Iris pigment epithelial cell (primary cell): Measurements from ENCODE around the gene DHRS7C.
A peak's percentile ranks its signal among the peaks of the same experiment; 100 is the strongest.

Source experiments
- DNase-seq: peaks from one replicate; pipeline ENCODE4 v3.0.0-alpha.2; 2011; ENCODE audit warnings: low read depth

The DHRS7C gene, protein sequence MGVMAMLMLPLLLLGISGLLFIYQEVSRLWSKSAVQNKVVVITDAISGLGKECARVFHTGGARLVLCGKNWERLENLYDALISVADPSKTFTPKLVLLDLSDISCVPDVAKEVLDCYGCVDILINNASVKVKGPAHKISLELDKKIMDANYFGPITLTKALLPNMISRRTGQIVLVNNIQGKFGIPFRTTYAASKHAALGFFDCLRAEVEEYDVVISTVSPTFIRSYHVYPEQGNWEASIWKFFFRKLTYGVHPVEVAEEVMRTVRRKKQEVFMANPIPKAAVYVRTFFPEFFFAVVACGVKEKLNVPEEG

DNA sequence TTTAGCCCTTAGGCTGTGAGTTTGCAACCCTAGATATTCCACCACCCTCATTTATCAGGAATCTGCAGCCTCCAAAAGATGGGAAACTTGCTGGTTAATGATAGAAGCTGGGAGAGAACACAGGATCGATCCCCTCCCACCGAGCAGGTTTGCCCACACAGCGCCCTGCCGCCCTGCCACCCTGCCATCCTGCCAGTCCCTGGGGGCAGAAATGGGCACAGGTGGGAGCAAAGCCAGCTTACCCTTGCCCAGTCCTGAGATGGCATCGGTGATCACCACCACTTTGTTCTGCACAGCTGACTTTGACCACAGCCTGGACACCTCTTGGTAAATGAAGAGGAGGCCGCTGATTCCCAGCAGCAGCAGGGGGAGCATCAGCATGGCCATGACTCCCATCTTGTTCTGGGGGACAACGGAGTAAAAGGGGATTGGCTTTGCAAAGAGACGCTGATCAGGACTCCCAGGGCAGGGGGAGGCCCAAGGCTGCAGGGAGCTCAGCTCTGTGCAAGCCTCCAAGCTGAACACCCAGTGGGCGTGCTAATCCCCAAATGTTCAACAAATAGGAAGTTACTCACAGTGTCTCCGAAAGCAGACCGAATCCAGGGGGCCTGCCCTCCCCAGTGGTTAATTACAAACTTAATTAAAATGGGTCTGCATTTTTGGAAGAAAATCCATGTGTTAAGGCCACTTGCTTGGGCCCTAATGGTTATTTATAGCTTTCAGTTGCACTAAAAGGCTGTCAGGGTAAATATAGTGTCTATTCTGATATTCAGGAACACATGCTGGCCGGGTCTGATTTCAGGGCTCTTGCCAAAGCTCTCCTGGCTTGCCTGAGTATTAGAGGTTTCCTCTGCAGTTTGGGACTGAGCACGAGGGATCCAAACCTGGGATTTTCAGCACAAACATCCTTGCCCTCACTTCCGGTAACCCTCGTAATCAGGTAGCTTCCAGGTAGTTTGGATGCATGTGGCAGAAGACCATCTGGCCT, at the start of gene DHRS7C:
TSS of gene DHRS7C (minus strand) at position 704 of the 988 bp plus-strand sequence. CDS start at position 396, 308 bp downstream.
- no peak for DNase-seq

DNA sequence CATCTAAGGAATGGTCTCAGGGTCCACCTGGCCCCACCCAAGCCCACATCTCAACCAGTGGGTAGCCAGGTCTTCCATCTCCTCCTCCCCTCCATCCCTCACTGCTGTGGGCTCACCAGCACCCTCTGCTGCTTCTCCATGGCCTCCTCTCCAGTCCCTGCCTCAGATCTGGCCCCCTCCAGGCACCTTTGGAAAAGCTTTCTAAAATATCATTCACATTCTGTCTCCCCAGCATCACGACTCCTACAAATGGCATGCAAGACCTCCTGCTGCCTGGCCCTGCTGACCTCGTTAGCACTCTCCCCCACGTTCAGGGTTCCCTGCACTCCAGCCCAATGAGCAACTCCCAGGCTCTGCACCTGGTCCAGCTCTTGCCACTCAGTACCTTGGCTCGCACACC, 48.0 kb upstream of the DHRS7C start:
- DNase-seq: peak; percentile 24

DNA sequence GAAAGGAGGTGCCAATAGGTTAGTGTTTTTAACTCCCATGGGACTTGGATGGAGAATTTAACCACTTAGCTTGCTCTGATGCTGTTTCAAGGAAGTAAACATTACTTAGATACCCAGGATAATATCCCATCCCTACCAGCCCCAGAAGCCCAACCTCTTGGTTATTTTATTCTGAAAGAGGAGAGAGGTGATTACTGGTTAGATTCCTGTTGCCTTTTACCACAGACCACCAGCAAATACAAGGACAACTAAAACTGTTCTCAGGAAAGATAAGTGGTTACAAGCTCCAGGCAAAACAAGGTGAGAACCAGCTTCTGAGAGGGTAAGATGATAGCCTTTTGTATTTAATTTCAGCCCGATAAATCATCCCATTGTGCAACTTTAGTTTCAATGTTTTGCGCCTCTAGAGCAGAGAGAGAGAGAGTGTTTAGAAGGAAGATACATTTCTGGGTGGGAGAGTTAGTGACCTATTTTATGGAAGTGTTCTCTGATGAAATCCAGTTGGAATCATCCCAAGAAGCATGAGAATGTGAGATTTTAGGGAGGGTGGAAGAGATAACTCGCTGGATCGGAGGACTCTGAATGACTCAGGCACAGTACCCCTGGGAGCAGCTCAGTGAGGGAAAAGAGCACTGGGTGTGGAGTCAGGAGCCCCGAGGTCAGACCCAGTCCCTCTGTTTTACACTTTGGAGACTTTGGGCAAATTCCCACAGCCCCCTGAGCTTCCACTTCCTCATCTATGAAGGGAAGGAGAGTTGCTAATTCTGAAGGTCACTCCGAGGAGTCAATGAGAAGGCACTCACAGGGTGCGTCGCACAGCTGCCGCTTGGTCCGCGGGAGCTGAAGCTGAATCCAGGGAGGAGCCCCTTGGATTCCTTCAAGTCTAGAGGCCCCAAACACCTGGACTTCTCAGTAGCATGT, 46.4 kb upstream of the DHRS7C start:
- DNase-seq: peak; percentile 89

DNA sequence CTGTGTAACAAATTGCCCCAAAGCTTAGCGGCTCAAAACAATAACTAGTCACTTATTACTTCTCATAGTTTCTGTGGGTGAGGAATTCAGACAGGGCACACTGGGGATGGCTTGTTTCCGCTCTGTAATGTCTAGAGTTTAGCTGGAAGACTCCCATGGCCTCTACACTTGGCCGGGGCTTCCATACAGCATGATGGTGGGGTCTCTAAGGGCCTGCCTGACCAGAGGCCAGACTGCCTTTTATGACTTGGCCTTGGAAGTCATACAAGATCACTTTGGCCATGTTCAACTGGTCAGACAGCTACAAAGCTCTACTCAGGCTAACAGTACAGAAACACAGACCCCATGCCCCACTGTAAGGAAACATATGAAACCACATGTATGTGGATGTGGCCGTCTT, 42.5 kb upstream of the DHRS7C start:
- no peak for DNase-seq

DNA sequence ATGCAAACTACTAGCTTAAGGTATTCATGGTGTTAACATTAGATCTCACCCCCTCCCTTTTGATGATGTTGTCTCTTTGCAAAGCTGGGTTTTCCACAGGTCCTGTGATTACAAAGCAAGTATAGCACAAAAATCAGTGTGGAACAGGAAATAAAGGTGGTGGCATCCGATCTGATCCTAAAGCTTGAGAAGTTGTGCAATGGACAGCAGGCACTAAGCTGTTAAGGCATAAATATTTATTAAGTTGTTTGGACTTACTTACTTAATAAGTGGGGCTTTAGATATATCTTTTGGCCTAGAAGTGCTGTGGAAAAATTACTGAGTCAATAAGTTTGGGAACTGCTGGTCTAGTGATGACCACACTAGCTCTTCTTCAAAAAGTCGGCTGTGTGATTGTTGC, 39.3 kb upstream of the DHRS7C start:
- no peak for DNase-seq

DNA sequence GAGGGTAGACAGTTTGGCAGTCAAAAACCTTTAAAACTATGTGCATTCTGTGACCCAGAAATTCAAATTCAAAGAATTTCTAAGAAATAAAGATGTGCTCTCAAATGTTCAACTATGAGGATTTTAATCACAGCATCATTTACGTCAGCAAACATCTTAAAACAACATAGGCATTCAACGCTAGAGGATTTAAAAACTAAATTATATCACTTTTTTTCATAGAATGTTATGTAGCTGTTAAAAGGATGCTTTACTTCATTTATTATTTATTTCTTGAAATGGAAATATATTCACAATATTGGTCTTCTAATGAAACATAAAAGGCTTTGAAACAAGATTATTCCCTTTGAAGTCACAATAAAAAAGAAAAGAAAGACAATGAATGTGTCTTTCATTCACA, 38.0 kb upstream of the DHRS7C start:
- no peak for DNase-seq

DNA sequence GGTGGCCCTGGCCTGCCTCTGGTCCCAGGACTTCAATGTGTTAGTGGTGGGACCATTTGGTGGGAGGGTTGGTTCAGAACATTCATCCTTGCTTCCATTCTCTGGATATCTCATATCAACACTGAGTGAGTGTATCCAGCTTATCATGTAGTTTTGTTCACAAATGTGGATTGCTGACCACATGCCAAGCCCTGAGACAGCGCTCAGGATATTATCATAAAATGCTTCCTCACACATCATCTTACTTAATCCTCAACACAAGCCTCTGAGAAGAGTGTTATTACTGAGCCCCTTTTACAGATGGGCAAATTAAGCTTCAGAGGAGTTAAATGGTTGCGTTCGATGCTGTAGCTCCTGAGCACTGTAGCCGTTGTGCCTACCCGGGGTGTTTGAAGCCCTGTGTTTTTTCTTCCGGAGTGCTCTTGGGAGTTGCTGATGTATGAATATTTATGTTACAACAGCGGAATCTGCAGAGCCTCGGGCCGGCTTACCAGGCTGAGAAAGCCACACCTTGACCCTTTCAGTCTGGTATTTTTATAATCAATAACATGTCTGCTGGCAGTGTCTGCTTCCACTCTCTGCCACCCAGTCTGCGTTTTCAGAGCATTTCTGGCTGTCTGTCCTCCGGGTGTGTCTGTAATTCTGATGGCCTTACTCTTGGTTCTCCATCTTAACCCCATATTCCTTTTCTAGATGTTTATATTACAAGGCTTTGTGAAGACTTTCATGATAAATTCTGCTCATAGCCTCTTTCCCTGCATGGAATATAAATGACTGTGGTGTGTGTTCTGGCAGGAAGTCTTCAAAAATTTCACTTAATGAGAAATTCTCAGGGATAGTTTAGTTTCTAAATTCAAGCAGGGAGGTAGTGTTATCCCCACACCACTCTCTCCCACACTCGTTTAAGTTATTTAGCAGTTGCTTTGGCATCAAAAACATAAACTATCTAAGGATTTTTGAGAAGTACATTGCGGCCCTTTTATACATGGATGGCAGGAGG, 37.2 kb upstream of the DHRS7C start:
- peak; percentile 26 for DNase-seq

DNA sequence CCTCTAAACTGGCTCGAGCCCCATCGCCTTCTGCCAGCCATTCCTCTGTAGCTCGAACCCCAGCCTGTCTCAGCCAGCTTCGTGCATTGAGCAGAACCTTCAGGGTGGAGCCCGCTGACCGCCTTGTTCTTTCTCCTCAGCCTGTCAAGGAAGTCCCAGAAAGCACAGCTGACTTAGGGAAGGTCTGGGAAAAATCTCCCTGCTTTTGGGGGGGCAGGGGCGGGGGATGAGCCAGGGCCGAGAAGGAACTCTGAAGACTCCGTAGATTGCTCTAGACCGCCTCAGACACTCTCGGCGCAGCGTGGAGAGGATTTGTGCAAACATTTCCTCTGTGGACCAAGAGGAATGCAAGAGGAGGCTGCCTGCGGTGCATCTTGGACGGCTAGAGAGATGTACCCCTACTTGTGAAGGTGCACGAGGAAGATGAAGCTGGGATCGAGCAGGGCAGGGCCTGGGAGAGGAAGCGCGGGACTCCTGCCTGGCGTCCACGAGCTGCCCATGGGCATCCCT, 34.3 kb upstream of the DHRS7C start, which contains the start of gene GLP2R:
TSS of gene GLP2R (plus strand) at position 284 of the 510 bp plus-strand sequence. CDS start at position 424, 140 bp downstream.
- DNase-seq: no peak

DNA sequence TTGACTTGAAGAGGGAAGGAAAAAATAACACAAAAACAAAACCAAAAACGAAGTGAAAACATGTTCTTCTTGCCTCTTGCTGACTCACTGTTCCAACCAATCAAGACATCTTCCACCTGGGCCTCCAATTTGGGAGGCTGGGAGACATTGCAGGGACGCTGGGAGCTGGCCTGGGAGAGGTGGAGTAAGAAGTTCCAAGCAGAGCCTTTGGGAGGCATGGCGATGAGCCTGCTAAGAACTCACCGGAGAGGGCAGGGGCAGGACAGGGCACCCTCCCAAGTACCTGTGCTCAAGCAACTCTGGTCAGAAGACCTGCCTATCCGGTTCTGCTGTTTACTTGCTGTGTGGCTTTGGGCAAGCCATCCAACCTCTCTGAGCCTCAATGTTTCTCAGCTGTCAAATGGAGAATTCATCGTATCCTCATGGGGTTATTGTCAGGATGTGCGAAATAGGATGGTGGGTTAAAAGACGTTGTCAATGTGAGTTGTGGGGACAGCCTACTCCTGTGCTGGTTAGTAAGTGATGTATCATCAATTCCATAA, 33.5 kb upstream of the DHRS7C start:
- DNase-seq: no peak

DNA sequence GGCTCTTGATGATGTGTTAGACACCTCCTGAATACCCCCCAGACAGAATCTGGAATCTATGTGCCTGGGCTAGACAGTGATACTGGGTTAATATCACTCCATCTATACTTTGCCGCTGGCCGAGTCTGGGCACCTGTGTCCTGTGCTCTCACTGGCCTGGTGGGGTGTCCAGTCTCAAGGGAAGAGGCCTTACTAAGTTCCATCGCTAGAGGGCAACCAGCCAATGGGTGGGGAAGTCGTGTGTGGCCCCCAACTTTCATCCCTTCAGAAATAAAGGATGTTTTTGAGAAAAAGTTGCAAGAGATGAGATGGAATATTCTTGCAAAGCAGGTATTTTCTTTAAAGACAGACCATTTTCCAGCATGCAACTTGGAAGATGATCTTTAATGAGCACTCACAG, 32.7 kb upstream of the DHRS7C start:
- DNase-seq: no peak

DNA sequence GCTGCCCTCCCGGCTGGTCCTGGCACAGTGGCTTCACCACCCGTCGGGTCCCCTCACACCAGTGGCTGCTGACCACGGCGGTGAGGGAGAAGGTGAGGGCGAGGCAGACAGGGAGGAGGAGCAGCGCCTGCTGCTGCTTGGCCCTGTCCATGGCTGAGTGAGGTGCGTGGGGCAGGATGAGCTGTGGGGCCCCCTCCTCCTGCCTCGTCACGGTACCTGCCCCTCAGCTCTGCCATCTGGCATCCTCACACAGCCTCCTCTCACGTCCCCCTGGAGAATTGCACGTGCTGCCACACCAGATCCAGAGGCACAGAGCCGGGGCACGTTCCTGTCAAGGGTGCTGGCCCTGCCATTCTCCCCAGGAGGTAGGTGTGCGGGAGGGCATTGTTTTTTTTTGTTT, 30.5 kb upstream of the DHRS7C start, which contains the start of gene GSG1L2:
TSS of gene GSG1L2 (minus strand) at position 159 of the 400 bp plus-strand sequence. CDS start at position 151, 8 bp downstream.
- no peak for DNase-seq

DNA sequence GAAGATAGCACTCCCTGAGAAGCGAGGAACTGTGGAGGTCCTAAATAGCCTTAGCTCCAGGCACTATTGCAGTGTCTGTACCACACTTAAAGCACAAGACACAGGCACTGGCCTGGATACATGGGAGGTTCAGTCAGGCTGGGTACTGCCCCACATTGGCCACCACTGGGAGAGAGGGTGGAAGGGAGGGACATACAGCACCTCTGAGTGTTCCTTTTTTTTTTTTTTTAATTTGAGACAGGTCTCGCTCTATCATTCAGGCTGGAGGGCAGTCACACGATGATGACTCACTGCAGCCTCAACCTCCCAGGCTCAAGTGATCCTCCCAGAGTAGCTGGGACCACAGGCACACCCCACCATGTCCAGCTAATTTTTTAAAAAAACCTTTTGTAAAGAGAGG, 29.1 kb upstream of the DHRS7C start:
- DNase-seq: no peak

DNA sequence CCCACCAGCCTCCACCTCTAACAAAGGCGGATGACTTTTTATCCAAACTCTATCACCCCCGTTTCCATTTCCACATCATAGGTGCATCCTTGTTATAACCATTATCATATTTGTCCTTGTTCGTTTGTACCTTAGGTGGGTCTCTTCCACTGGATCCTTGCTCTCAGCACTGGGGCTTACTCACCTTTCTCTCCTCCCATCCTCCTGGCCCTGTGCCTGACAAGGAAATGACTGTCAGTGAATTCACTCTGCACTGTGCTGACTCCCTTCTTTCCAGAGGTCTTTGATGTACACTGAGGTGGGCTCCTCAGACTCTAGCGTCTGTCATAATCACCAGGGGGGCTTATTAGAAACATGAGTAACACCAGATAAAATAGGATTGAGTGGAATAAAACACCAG, 27.4 kb upstream of the DHRS7C start:
- no peak for DNase-seq

DNA sequence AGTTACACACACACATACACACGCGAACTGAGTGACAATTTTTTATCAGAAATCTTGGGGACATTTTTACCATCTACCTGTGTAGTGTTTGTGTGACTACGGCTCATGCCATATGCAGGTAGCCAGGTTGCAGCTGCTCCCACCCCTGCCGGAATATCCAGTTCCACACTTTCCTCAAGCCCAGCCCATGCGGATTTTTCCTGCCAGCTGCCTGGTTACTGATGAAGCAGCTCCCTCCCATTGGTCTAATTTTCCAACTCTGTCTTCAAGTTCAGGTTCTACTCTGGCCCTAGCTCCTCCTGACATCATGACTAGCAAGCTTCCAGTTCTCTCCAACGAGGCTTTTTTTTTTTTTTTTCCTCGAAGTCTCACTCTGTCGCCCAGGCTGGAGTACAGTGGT, 25.7 kb upstream of the DHRS7C start:
- peak; percentile 75 for DNase-seq

DNA sequence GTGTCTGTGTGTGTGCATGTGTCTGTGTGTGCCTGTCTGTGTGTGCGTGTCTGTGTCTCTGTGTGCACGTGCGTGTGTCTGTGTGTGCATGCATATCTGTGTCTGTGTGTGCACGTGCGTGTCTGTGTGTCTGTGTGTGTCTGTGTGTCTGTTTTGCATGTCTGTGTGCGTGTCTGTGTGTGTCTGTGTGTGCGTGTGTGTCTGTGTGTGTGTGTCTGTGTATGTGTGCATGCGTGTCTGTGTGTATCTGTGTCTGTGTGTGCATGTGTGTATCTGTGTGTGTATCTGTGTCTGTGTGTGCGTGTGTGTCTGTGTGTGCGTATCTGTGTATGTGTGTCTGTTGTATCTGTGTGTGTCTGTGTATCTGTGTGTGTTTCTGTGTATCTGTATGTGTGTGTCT, 25.1 kb upstream of the DHRS7C start:
- no peak for DNase-seq

DNA sequence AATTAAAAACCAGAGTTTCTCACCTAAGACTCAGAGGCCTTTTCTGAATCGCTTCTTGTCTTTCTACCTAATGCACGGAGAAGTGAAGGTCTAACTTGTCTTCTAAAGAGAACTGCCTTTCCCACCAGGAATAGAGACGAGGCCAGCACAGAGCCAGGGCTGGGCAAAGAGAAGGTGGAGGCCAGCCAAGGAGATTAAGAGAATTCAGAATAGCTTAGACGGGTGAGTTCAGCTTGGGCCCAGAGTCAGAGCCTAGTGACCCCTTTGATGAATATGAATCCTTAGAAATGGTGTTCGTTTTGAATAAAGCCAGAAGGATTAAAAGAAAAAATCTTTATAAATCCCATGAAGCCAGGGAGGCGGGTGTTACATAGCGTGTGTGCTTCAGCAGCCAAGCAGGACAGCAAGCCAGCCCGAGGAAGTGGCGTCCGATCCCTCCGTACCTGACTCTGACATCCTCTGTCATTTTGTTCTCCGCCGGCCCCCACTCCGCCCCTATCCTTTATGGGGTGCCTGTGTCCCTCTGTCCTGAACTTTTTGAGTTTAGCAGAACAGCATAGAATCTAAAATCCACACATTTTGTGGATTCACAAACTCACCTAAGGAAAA, 23.0 kb upstream of the DHRS7C start:
- no peak for DNase-seq

DNA sequence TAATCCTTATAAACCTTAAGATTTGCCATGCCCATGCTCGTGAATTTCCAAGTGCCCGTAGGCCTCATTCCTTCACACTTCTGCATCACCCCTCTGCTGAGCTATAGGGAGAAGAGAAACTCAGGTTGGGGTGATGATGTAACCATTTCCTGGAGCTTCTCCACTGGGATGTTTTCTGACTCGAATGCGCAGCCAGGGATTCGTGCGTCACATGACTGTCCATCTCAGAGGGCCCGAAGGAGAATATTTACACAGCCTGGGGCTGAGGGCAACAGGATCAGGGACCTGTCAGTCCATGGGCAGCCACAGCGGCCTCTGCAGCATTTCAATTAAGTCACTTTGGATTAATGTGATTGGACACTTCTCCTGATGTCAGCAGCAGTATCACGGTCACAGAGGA, 21.8 kb upstream of the DHRS7C start:
- no peak for DNase-seq

DNA sequence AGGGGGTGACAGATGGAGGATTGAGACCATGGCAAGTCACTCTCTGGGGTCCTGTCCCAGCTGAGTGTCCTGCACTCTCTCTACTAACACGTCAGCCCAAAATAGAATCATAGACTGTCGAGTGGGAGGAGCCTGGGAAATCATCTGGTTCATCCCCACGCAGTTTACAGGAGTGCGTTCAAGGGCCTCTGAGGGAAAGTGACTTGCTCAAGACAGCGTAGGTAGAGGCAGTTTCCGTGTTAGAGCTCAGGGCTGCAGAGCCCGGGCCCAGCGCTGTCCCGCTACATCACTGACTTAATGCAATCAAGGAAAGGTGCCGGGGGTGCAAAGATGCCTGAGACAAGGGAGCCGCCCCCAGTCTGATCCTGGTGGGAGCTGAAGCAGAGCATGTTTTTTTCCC, 20.1 kb upstream of the DHRS7C start:
- DNase-seq: no peak

DNA sequence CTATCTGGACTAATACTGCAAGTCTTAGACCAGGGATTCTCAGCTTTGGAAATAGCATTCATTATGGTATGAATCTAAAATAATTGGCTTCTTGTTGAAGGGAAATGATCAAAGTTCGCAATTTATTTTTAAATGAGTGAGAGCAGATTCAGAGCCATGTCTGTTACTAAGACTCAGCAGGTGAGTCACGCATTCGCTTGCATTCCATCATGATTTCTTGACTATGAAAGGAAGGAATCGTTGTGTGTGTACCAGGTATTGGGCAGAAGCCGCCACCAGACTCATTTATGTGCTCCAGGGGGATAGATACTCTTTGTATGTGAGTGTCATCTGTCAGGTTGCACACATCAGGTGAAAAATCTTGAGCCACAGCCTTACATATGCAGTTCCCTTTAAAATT, 19.7 kb upstream of the DHRS7C start:
- no peak for DNase-seq
